DOHH2 (cell line): ENCODE data around the gene SNRPA.
"Not testable (repeated sequence)": the region's sequence is repeated elsewhere in the genome, so short reads cannot be mapped to it uniquely, and the experiment has no call there.

Source experiments
- H3F3A ChIP-seq: fragments of 200-600 bp; sonication (generic), shearing (Covaris generic); 2 replicates; pipeline ENCODE4 v1.6.0; 2016; ENCODE audit warnings: antibody characterized with exemption, mild to moderate bottlenecking; ENCODE audit not compliant: control insufficient read depth, insufficient read depth
- H3K27ac ChIP-seq: fragments of 200-600 bp; sonication (generic); 2 replicates; pipeline ENCODE4 v1.5.1; 2014; ENCODE audit warnings: low read depth, mild to moderate bottlenecking, low read length, moderate library complexity
- H3K27me3 ChIP-seq: fragments of 200-600 bp; sonication (generic); 2 replicates; pipeline ENCODE4 v1.6.1; 2014; ENCODE audit warnings: mild to moderate bottlenecking, low read length, mixed read lengths; ENCODE audit not compliant: control insufficient read depth
- H3K36me3 ChIP-seq: fragments of 200-600 bp; sonication (generic); 2 replicates; pipeline ENCODE4 v1.6.1; 2014; ENCODE audit warnings: mild to moderate bottlenecking, low read length, moderate library complexity, mixed read lengths; ENCODE audit not compliant: control insufficient read depth
- H3K4me1 ChIP-seq: fragments of 200-600 bp; sonication (generic); 2 replicates; pipeline ENCODE4 v1.6.1; 2014; ENCODE audit warnings: mild to moderate bottlenecking, low read length, mixed read lengths; ENCODE audit not compliant: control insufficient read depth
- H3K4me2 ChIP-seq: fragments of 200-600 bp; sonication (generic); 2 replicates; pipeline ENCODE4 v1.6.0; 2014; ENCODE audit warnings: mild to moderate bottlenecking, low read length, moderate library complexity
- H3K4me3 ChIP-seq: fragments of 200-600 bp; sonication (generic); 2 replicates; pipeline ENCODE4 v1.5.1; 2014; ENCODE audit warnings: mild to moderate bottlenecking, low read length, mixed read lengths
- H3K79me2 ChIP-seq: fragments of 200-600 bp; sonication (generic); 2 replicates; pipeline ENCODE4 v1.6.1; 2014; ENCODE audit warnings: mild to moderate bottlenecking, low read length, mixed read lengths; ENCODE audit not compliant: control insufficient read depth
- H3K9me2 ChIP-seq: fragments of 200-600 bp; sonication (generic); replicated peaks from 2 replicates; pipeline ENCODE4 v1.6.1; 2014; ENCODE audit warnings: mild to moderate bottlenecking, low read length, mixed read lengths; ENCODE audit not compliant: control insufficient read depth
- H3K9me3 ChIP-seq: fragments of 200-600 bp; sonication (generic); 2 replicates; pipeline ENCODE4 v1.6.1; 2014; ENCODE audit warnings: antibody characterized with exemption, low read length, mixed read lengths; ENCODE audit not compliant: control insufficient read depth, insufficient read depth
- H4K20me1 ChIP-seq: fragments of 200-600 bp; sonication (generic); 2 replicates; pipeline ENCODE4 v1.6.0; 2014; ENCODE audit warnings: low read depth, mild to moderate bottlenecking, antibody characterized with exemption, low read length, moderate library complexity; ENCODE audit not compliant: control insufficient read depth, insufficient read depth
- CTCF ChIP-seq: fragments of 200-600 bp; sonication (generic); IDR thresholded peaks from one replicate; pipeline ENCODE4 v1.5.1; 2014; ENCODE audit warnings: antibody characterized with exemption, mild to moderate bottlenecking, low read depth, low read length; ENCODE audit not compliant: poor library complexity, severe bottlenecking
- EZH2phosphoT487 ChIP-seq: fragments of 200-600 bp; sonication (generic); IDR thresholded peaks from 2 replicates; pipeline ENCODE4 v1.6.1; 2017; ENCODE audit warnings: borderline replicate concordance, mild to moderate bottlenecking, antibody characterized with exemption, low read length, moderate library complexity, mixed read lengths

The SNRPA gene

GRCh38 chr19:40811478-40812341, 60.7 kb downstream of the SNRPA start:
- H3F3A ChIP-seq = no peaks in the 10 kb centered on the region; the same call in 1 of the 2 replicates
- peak overlapping the region; percentile 72 for H3K4me2 ChIP-seq
- peaks cover 21% of the 10 kb centered on the region for H3K27me3 ChIP-seq
- H3K4me1 ChIP-seq = peaks cover 21% of the 10 kb centered on the region
- peak overlapping the region; percentile 68 for H3K4me3 ChIP-seq
- H3K9me3 ChIP-seq = no peaks in the 10 kb centered on the region
- H3K36me3 ChIP-seq = peaks cover 32% of the 10 kb centered on the region
- H4K20me1 ChIP-seq = peaks cover 10% of the 10 kb centered on the region; the same call in 1 of the 2 replicates
- no peak overlapping the region for H3K27ac ChIP-seq
- TF ChIP-seq EZH2phosphoT487 = no peak
- TF ChIP-seq CTCF = no peak
- H3K9me2 ChIP-seq = no peaks in the 10 kb centered on the region
- peaks cover 15% of the 10 kb centered on the region for H3K79me2 ChIP-seq

DNA sequence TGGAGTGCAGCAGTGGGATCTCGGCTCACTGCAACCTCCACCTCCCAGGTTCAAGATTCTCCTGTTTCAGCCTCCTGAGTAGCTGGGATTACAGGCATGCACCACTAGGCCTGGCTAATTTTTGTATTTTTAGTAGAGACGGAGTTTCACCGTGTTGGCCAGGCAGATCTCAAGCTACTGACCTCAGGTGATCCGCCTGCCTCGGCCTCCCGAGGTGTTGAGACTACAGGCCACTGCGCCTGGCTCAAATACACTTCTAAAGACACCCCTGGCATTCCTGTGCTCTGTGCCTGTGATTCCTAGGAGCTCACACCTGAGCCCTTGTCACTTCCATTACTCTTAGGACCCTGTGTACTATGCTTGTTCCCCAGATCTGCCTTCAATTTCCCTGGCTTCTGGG, 61.6 kb downstream of the SNRPA start:
- H3K4me2 ChIP-seq, H3K9me2 ChIP-seq, H4K20me1 ChIP-seq, H3K4me3 ChIP-seq, H3F3A ChIP-seq, H3K27ac ChIP-seq, H3K9me3 ChIP-seq, H3K79me2 ChIP-seq: not testable (repeated sequence)
- H3K27me3 ChIP-seq = peaks cover 21% of the 10 kb centered on the region
- H3K4me1 ChIP-seq = peaks cover 17% of the 10 kb centered on the region
- peaks cover 25% of the 10 kb centered on the region for H3K36me3 ChIP-seq

DNA sequence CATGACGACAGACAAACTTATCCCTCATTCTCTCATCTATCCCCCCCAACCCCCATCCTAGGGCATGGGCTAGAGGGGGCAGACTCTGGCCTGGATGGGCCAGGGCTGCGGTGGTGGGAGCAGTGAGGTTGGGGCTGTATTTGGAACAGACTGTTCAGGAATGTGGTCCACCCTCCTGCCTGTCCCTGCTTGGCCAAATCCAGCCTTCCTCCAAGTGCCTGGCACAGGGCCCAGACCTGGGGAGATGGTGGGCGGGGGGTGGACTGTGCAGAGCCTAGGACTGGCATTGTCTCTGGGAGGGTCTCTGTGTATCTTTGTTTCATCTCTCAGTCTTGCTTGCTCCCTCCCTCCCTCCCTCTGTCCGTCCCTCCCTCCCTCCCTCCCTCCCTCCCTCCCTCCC, 62.2 kb downstream of the SNRPA start:
- Histone ChIP-seq H3K9me3 (no peaks in the 10 kb centered on the region), H3K9me2 (no peaks in the 10 kb centered on the region), H3K36me3 (peaks cover 19% of the 10 kb centered on the region), H3K4me1 (peaks cover 16% of the 10 kb centered on the region), H4K20me1 (no peaks in the 10 kb centered on the region), H3K4me2 (no peak overlapping the region), H3K27ac (no peak overlapping the region), H3F3A (no peaks in the 10 kb centered on the region; the same call in 1 of the 2 replicates), H3K4me3 (no peak overlapping the region), H3K79me2 (no peaks in the 10 kb centered on the region), H3K27me3 (peaks cover 21% of the 10 kb centered on the region)
- TF ChIP-seq CTCF = no peak
- TF ChIP-seq EZH2phosphoT487 = no peak
